NCI-H2227 treated with DMSO at 0.1 percent for 48 hours (cell line): ENCODE measurements around the gene OR8B4.
"Not testable (repeated sequence)": the region's sequence is repeated elsewhere in the genome, so short reads cannot be mapped to it uniquely, and the experiment has no call there.

Experiments
- DNase-seq: peaks from one replicate; lab custom pipeline; 2025; lab: John Stamatoyannopoulos, UW

Gene OR8B4

DNA sequence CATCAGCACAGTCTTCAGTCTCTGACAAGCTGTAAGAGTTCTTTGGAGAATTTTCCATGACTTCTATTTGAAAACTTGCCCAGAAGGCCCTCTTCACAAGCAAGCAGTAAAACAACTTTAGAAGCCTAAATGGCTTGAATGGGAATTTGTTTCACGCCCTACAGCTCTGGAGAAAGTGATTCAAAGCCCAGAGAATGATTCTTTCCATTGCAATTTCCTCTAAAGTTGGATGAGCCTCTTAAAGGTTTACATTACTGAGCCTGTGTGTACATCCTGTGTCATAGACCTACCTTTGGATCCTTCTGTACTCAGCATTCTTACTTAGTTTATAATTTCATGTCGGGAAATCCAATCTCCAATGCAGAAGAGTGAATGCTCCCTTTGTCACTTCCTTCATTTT, 19.1 kb downstream of the OR8B4 start:
- no peak for DNase-seq

GRCh38 chr11:124403186-124403585, 21.5 kb downstream of the OR8B4 start:
- DNase-seq, result not testable (repeated sequence)

DNA sequence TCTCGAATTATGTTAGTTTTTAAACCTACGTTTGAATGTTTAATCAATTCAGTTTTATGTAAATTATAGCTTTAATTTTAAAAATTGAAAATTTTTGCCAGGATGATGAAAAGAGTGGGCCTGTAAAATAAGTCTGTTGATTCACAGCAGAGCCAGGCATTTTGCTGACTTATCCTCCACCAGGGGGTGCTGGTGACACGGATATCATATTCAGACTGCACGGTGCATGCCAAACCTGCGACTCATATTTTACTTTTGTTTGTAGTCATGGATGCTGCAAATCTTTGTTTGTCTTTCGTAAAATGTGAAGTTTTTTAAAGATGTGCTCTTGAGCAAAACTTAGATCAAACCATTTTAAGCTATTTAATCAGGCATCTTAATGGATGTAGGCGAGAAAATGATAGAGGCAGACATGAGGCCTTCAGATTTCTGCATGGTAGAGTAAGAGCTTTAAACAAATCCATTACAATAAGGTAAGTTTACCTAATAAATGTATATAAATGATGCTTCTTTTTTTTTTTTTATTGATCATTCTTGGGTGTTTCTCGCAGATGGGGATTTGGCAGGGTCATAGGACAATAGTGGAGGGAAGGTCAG, 22.2 kb downstream of the OR8B4 start:
- DNase-seq, result no peak

DNA sequence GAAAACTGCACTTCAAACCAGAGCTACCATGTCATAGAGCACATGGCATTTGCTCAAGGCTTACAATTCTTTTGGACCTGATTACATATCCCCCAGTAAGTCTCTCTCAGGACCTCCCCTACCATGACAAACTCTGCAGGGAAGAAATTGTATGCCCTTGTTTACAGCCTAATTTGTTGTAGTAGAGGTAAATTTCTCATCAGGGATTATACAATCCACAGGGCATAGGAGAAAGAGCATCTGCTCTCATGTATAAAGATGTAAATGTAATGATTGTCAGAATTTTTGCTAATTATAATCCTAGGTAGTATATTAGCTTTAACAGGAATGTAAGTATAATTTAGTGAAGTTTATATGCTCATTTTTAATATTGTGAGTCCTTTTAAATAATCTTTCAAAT, 25.7 kb downstream of the OR8B4 start, which contains the start of gene OR8B3:
OR8B3 (minus strand) TSS at position 101 of the 400 bp plus-strand sequence. CDS start 1,673 bp downstream, outside the sequence.
- no peak for DNase-seq

GRCh38 chr11:124396847-124397246, 27.8 kb downstream of the OR8B4 start:
- not testable (repeated sequence) for DNase-seq

- no peak for DNase-seq
Observed at GRCh38 chr11:124394408-124394807, 30.3 kb downstream of the OR8B4 start.

GRCh38 chr11:124384399-124384798, 40.3 kb downstream of the OR8B4 start, which contains the start of gene OR8B2:
Gene OR8B2, minus strand, starts transcription at chr11:124384499. Its CDS starts 1,156 bp downstream, at chr11:124383343.
- DNase-seq, result no peak

GRCh38 chr11:124382857-124383256, 41.8 kb downstream of the OR8B4 start:
- not testable (repeated sequence) for DNase-seq

GRCh38 chr11:124380585-124380984, 44.1 kb downstream of the OR8B4 start:
- no peak for DNase-seq

GRCh38 chr11:124376280-124376679, 48.4 kb downstream of the OR8B4 start:
- DNase-seq, result no peak
